A673 (cell line): ENCODE data around the gene KCNIP4.

Experiments
- CTCF ChIP-seq: fragments of 300-800, 200-600 bp; sonication (generic); conservative IDR thresholded peaks from 2 replicates; pipeline ENCODE4 v1.5.1; 2017; ENCODE audit warnings: low read depth, mild to moderate bottlenecking, antibody characterized with exemption, low read length, moderate library complexity, mixed read lengths
- EZH2 ChIP-seq: fragments of 200-600 bp; sonication (generic); IDR thresholded peaks from 2 replicates; pipeline ENCODE4 v1.6.1; 2017; ENCODE audit warnings: borderline replicate concordance, low read depth, mild to moderate bottlenecking, mixed read lengths, antibody characterized with exemption, low read length; ENCODE audit not compliant: poor library complexity, severe bottlenecking

GRCh38 chr4:21385706-21386105 is 562.9 kb downstream of the KCNIP4 start:
- no peak for TF ChIP-seq CTCF
- TF ChIP-seq EZH2, result no peak
